Esophagus squamous epithelium (tissue), 4 donors: ENCODE data around the gene C1orf21.

Experiments used
- POLR2A ChIP-seq, 4 donors: fragments of 450-650 bp; IDR thresholded peaks; one replicate each; pipeline ENCODE4 v1.6.1; 2017; ENCODE audit warnings: antibody characterized with exemption in 4 of 4, mild to moderate bottlenecking in 4 of 4, moderate library complexity in 3 of 4
- TF ChIP-seq, protein P1 (sequence below), 6 experiments: fragments of 450-650 bp in 4 of 6; fragments of 200-600 bp in 2 of 6; sonication (generic) in 2 of 6; IDR thresholded peaks; one replicate each; pipeline ENCODE4 v1.5.1; 2016 to 2019; ENCODE audit warnings: antibody characterized with exemption in 6 of 6, mild to moderate bottlenecking in 4 of 6, moderate library complexity in 4 of 6

DNA sequence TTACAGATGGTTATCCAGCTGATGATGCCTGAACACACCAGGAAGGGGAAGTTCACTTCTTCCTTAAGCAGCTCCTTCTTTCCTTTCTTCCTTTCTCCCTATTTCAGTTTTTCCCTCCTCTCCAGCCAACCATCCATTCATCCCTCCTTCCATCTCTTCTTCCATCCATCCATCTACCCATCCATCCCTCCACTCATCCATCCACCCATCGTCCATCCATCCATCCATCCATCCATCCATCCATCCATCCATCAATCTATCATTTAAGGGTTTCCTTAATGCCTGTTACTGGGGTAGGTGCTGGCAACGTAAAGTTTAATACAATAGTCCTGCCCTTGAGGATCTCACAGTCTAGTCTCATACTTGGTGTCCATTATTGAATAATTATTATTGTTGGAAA, 36.8 kb downstream of the C1orf21 start:
- TF ChIP-seq, protein P1, sequence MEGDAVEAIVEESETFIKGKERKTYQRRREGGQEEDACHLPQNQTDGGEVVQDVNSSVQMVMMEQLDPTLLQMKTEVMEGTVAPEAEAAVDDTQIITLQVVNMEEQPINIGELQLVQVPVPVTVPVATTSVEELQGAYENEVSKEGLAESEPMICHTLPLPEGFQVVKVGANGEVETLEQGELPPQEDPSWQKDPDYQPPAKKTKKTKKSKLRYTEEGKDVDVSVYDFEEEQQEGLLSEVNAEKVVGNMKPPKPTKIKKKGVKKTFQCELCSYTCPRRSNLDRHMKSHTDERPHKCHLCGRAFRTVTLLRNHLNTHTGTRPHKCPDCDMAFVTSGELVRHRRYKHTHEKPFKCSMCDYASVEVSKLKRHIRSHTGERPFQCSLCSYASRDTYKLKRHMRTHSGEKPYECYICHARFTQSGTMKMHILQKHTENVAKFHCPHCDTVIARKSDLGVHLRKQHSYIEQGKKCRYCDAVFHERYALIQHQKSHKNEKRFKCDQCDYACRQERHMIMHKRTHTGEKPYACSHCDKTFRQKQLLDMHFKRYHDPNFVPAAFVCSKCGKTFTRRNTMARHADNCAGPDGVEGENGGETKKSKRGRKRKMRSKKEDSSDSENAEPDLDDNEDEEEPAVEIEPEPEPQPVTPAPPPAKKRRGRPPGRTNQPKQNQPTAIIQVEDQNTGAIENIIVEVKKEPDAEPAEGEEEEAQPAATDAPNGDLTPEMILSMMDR (IDR thresholded peaks at IDR 0.05) = no peak
- TF ChIP-seq POLR2A (IDR thresholded peaks at IDR 0.05) = no peak
